Effector memory CD8-positive, alpha-beta T cell (primary cell): ENCODE results near the gene ROGDI.
A peak's percentile ranks its signal among the peaks of the same experiment; 100 is the strongest.

Experiments used
- ATAC-seq: fragments of 150-1000 bp; cut with Tn5 transposase; replicated peaks from 2 replicates; pipeline ENCODE4 v1.10.0; 2021; ENCODE audit warnings: mild to moderate bottlenecking, moderate library complexity
- DNase-seq, 3 experiments: peaks; one replicate each; pipeline ENCODE4 v3.0.0; 2021
- H3K27ac Mint-ChIP-seq, 2 donors: one replicate each; pipeline ENCODE4 v1.8.0; 2022; ENCODE audit warnings: mild to moderate bottlenecking in 2 of 2, mixed read lengths in 2 of 2, moderate library complexity in 2 of 2
- H3K27me3 Mint-ChIP-seq, 2 donors: one replicate each; pipeline ENCODE4 v1.8.0; 2022; ENCODE audit warnings: mixed read lengths in 2 of 2
- H3K36me3 Mint-ChIP-seq: one replicate; pipeline ENCODE4 v1.8.0; 2022; ENCODE audit warnings: mild to moderate bottlenecking, moderate library complexity, mixed read lengths; ENCODE audit not compliant: insufficient read depth
- H3K4me1 Mint-ChIP-seq, 2 donors: one replicate each; pipeline ENCODE4 v1.8.0; 2022; ENCODE audit warnings: low read depth in 2 of 2, mixed read lengths in 2 of 2
- H3K4me3 Mint-ChIP-seq, 2 donors: one replicate each; pipeline ENCODE4 v1.8.0; 2022; ENCODE audit warnings: mild to moderate bottlenecking in 2 of 2, mixed read lengths in 2 of 2, moderate library complexity in 2 of 2
- H3K9me3 Mint-ChIP-seq, 2 donors: one replicate each; pipeline ENCODE4 v1.8.0; 2022; ENCODE audit warnings: mixed read lengths in 2 of 2

ROGDI gene

DNA sequence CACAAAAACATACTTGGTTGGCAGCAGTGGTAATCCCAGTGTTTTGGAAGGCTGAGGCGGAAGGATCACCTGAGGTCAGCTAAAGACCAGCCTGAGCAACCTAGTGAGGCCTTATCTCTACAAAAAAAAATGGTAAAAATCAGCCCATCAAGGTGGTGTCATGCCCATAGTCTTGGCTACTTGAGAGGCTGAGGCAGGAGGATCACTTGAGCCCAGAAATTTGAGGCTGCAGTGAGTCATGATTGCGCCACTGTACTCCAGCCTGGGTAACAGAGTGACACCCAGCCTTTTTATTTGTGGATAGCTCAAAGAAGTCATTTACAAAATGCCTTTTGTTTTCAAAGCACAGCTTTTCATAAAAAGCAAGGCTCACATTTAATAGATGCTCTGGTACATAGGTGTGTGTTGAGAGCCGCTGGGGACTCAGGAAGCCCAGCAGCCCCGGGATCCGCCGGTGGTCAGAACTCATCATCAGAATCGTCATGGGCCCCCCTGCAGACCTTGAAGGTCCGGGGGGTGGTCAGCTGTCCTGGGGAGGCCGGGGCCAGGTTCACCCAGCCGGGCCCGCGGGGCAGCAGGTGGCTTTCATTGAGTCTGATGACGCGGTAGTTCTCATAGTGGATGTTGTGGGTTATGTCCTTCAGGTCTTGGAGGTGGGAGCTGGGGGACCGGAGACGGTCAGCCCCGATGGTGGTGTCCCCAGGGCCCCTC, 24.9 kb downstream of the ROGDI start:
- Mint-ChIP-seq H3K27ac (no peak overlapping the region), H3K4me1 (no peaks in the 10 kb centered on the region), H3K9me3 (no peaks in the 10 kb centered on the region), H3K36me3 (no peaks in the 10 kb centered on the region), H3K27me3 (no peaks in the 10 kb centered on the region), H3K4me3 (no peak overlapping the region)
- ATAC-seq = no peak
- no peak for DNase-seq

DNA sequence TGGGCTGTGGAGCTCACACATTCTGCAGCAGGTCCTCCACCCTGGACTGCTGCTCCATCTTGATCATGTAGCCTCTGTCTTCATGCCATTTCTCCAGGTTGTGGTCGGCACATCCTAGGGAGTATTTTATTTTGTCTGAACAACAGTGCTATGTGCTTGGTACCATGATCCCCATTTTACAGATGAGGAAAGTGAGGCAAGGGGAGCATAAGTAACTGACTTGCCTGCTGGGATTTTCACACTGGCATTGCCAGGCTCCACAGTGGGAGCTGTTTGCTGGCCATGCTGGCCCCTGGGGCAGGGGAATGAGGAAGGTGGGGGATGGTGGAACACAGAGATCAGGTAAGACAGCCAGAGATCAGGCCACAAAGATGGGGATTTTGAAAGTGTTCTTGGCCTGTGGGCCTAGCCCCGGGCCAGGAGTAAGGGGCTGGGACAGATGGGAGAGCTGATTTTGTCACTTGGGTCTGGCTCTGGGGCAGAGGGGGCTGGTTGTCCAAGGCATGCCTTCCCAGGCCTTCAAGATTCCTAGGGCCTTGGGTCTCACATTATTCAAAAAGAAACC, 26.2 kb downstream of the ROGDI start:
- Mint-ChIP-seq H3K4me3 (no peak overlapping the region), H3K9me3 (no peaks in the 10 kb centered on the region), H3K4me1 (no peaks in the 10 kb centered on the region), H3K27ac (no peak overlapping the region), H3K27me3 (no peaks in the 10 kb centered on the region), H3K36me3 (no peaks in the 10 kb centered on the region)
- no peak for ATAC-seq
- no peak for DNase-seq

DNA sequence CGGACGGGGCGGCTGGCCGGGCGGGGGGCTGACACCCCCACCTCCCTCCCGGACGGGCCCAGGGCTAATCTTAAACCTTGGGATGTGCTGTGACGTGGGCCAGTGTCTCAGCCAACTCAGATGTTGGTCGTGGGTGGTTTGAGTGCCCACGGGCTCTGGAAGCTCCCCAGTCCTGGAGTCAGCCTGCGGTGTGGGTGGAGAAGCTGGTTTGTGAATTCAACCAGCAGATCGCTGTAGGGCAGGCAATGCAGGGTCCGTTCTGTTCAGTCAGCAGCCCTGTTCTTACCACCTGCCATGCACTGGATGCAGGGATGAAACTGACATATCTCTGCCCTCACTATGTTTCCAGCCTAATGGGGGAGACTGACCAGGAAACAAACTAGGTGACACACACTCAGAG, 27.4 kb downstream of the ROGDI start:
- DNase-seq (no peak), ATAC-seq (no peak)
- no peaks in the 10 kb centered on the region for H3K4me1 Mint-ChIP-seq
- no peaks in the 10 kb centered on the region for H3K9me3 Mint-ChIP-seq
- H3K27ac Mint-ChIP-seq = no peak overlapping the region
- no peaks in the 10 kb centered on the region for H3K36me3 Mint-ChIP-seq
- H3K27me3 Mint-ChIP-seq = no peaks in the 10 kb centered on the region
- H3K4me3 Mint-ChIP-seq = no peak overlapping the region

DNA sequence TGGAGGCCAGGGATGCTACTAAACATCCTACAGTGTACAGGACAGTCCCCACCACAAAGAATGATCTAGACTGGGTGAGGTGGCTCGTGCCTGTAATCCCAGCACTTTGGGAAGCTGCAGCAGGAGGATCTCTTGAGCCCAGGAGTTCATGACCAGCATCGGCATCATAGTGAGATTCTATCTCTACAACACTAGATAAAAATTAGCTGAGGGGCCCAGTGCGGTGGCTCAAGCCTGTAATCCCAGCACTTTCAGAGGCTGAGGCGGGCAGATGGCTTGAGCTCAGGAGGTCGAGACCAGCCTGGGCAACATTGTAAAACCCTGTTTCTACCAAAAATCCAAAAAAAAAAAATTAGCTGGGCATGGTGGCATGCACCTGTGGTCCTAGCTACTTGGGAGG, 30.1 kb downstream of the ROGDI start:
- Mint-ChIP-seq H3K27me3 (no peaks in the 10 kb centered on the region), H3K4me1 (peaks cover 17 to 23% of the 10 kb centered on the region in 2 donors), H3K27ac (no peak overlapping the region), H3K36me3 (peaks cover 10% of the 10 kb centered on the region), H3K4me3 (no peak overlapping the region), H3K9me3 (no peaks in the 10 kb centered on the region)
- no peak for ATAC-seq
- no peak for DNase-seq

DNA sequence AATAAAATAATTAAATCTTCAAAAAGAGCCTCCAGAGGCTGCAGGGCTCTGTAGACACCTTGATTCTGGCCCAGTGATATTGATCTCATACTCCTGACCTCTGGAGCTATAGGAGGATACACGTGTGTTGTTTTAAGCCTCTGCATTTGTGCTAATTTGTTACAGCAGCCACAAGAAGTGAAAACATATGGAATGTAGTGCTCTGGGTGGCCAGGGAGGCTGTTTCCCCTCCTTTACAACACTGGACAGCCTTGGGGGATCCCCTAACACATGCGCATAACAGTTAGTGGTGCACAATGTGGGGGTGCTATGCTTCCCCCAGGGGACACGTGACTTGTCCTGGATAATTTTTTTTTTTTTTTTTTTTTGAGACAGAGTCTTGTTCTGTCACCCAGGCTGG, 30.8 kb downstream of the ROGDI start:
- no peak overlapping the region for H3K4me3 Mint-ChIP-seq

DNA sequence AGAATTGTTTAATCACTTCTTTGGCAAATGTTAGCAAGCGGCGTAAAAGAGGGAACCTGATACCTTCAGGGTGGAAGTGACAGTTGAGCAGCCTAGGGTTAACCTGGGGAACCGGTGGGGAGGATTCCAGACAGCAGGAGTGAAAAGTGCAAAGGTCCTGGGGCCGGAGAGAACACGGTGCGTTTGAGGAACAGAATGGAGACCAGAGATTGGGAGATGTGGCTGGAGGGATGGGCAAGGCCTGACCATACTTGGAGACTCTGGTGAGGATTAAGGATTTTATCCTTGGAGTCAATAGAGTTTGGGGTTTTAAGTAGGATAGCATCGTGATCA, 33.2 kb downstream of the ROGDI start:
- DNase-seq (no peak), ATAC-seq (no peak)
- peaks cover 28 to 34% of the 10 kb centered on the region in 2 donors for H3K4me1 Mint-ChIP-seq
- no peaks in the 10 kb centered on the region for H3K27me3 Mint-ChIP-seq
- no peaks in the 10 kb centered on the region for H3K9me3 Mint-ChIP-seq
- H3K36me3 Mint-ChIP-seq = peaks cover 31% of the 10 kb centered on the region
- H3K27ac Mint-ChIP-seq = peak overlapping the region in 1 of 2 donors; percentile 60
- H3K4me3 Mint-ChIP-seq = peak overlapping the region; percentile 86 to 92

More for the DNA sequence above, 30.8 kb downstream of the ROGDI start:
- no peaks in the 10 kb centered on the region for H3K9me3 Mint-ChIP-seq
- H3K27me3 Mint-ChIP-seq = no peaks in the 10 kb centered on the region
- peaks cover 15% of the 10 kb centered on the region for H3K36me3 Mint-ChIP-seq
- peaks cover 20 to 27% of the 10 kb centered on the region in 2 donors for H3K4me1 Mint-ChIP-seq
- ATAC-seq = no peak
- no peak for DNase-seq
- H3K27ac Mint-ChIP-seq = no peak overlapping the region

DNA sequence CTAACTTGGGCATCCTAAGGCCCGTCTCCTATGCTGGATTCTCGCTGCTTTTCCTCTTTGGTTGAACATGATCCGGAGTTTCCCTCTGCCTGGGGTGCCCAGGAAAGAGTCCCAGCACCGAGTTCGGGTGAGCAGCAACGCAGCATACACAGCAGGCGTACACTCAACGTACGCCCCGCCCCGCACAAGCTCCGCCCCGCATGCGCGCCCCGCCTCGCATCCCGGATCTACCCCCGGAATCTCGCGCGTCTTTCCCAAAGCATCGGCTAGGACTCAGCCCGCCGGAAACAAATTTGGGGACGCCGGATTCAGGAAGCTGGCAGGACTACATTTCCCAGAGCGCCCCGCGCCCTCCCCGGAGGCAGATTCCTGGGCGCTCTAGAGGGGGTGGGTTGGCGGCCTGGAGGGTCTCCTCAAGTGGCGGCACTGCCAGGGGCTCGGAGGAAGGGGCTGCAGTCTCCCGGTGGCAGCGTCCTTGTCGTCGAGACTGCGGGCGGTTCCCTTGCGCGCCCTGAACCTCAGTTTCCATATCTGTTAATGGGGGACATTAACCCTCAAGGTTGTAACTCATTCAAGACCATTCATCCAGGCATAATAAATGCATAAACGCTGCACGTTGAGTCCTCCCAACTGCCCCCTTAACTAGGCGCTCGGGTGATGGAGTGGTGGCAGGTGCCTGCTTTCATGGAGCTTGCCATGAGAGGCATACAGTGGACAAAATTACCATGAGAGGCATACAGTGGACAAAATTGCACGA, 33.7 kb downstream of the ROGDI start:
- peak overlapping the region; percentile 60 to 85 for H3K27ac Mint-ChIP-seq
- peaks cover 34% of the 10 kb centered on the region for H3K36me3 Mint-ChIP-seq
- DNase-seq (peak; percentile 70 to 72 (median 72)), ATAC-seq (peak; percentile 49)
- H3K9me3 Mint-ChIP-seq = no peaks in the 10 kb centered on the region
- H3K4me3 Mint-ChIP-seq = peak overlapping the region; percentile 86 to 92
- H3K27me3 Mint-ChIP-seq = no peaks in the 10 kb centered on the region
- peaks cover 30 to 34% of the 10 kb centered on the region in 2 donors for H3K4me1 Mint-ChIP-seq

DNA sequence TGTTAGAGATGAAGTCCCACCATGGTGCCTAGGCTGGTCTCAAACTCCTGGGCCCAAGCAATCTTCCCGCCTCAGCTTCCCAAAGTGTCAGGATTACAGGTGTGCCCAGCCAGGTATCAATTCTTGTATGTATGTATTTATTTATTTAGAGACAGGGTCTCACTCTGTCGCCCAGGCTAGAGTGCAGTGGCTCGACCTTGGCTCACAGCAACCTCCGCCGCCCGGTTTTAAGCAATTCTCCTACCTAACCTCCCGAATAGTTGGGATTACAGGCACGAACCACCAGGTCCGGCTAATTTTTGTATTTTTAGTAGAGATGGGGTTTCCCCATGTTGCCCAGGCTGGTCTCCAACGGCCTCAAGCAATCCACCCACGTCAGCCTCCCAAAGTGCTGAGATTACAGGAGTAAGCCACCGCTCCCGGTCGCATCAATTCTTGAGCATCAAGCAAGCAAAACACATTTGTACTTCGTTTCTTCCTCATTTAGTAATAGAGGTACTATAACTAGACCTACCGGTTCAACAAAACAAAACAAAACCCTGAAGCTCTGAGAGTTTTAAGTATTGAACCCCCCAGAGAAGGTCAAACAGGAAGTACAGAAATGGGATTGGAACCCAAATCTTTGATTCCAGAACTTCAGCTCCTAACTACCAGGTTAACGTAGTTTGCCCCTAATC, 34.4 kb downstream of the ROGDI start:
- H3K36me3 Mint-ChIP-seq = peaks cover 36% of the 10 kb centered on the region
- peaks cover 33 to 34% of the 10 kb centered on the region in 2 donors for H3K4me1 Mint-ChIP-seq
- ATAC-seq (no peak), DNase-seq (no peak)
- H3K27me3 Mint-ChIP-seq = no peaks in the 10 kb centered on the region
- H3K9me3 Mint-ChIP-seq = no peaks in the 10 kb centered on the region
- peak overlapping the region; percentile 86 to 92 for H3K4me3 Mint-ChIP-seq
- H3K27ac Mint-ChIP-seq = peak overlapping the region; percentile 60 to 85

DNA sequence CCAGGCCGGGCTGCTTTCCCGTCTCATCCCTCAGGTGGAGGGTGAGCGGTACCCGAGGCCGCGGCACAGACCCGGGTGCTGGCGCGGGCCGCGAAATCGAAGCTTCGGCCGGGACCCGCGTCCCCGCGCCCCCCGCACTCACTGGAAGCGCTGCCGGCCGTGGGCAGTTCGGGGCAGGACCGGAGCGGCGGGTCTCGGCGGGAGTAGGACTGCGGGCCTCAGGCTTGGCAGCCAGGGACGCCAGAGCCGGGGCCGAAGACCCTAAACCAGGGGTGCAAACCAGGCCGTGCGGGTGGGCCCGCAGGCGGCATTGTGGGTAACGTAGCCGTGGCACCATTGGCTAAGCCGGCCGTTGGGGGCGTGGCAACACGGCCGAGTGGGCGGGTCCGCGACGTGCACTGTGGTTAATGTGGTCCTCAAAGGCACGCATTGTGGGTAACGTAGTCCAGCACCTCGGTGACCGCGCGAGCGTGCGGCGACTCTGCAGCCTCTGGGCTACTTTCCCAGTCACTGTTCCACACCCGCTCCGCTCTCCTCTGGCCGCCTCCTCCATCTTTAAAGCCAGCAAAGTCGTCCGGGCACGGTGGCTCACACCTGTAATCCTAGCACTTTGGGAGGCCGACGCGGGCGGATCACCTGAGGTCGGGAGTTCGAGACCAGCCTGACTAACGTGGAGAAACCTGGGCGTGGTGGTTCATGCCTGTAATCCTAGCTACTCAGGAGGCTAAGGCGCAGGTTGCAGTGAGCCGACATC, 35.4 kb downstream of the ROGDI start, which contains the start of gene ZNF500:
TSS of gene ZNF500 (minus strand) at position 288 of the 754 bp plus-strand sequence. CDS start 1,184 bp downstream, outside the sequence.
- peak; percentile 94 for ATAC-seq
- DNase-seq = peak; percentile 95 to 97 (median 96)
- Mint-ChIP-seq H3K27ac (peak within 1 kb of the TSS; percentile 77 to 85), H3K36me3 (peaks cover 44% of the 10 kb centered on the region), H3K27me3 (no peaks in the 10 kb centered on the region), H3K4me3 (peak within 1 kb of the TSS; percentile 86 to 92), H3K9me3 (no peaks in the 10 kb centered on the region), H3K4me1 (peaks cover 38 to 39% of the 10 kb centered on the region in 2 donors)

DNA sequence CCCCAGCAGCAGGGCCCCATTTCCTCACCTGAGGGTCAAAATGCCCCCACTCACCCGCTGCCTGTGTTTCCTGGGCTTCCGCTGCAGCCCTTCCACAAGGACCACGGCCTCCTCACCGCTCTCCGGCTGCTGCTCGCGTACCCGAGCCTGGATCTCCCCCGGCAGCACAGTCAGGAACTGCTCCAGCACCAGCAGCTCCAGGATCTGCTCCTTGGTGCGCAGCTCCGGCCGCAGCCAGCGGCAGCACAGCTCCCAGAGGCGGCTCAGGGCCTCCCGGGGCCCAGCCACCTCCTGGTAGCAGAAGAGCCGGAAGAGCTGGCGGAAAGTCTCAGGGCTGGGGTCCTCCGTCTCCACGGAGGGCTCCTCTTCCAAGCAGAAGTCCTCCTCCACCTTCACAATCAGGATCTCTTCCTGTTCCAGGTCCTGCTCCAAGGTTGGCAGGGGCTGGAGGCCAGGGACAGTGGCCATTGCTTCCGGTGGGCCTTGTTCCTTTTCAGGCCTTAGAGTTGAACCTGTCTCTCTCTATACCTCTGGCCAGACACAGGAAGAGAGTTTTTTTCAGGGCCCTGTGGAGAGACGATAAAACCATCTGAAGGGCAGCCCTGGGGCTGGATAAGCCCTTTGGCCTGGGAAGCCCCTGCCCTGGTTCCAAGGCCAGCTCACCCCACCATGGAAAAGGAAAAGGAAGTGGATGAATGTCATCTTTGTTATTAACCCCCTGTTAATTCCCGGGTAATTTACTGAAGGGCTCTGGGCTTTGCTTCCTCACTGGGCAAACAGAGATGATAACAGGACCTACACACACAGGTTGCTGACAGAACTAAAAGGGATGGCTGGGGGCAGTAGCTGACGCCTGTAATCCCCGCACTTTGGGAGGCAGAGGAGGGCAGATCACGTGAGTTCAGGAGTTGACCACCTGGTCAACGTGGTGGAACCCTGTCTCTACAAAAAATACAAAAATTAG, 36.6 kb downstream of the ROGDI start:
- DNase-seq (no peak), ATAC-seq (no peak)
- peak overlapping the region; percentile 86 to 92 for H3K4me3 Mint-ChIP-seq
- no peaks in the 10 kb centered on the region for H3K27me3 Mint-ChIP-seq
- H3K9me3 Mint-ChIP-seq = no peaks in the 10 kb centered on the region
- peak overlapping the region; percentile 77 to 85 for H3K27ac Mint-ChIP-seq
- peaks cover 50% of the 10 kb centered on the region for H3K36me3 Mint-ChIP-seq
- H3K4me1 Mint-ChIP-seq = peaks cover 38 to 39% of the 10 kb centered on the region in 2 donors

DNA sequence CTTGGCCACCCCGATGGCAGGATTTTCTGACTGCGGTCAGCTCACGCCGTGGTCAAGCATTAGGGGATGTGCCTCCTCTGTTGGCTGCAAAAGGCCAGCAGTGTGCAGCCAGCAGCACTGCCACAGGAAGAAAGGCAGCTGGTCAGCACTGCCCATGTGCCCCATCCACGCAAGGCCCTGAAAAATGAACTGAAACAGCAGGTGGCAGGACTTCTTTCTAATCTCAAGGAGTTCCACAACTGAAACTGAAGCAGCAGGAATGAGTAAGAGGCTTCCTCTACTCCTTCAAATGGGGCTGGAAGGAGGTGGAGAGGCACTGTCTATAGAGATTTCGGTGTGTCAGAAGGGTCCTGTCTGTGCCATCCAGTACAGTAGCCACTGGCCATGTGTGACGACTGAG, 38.6 kb downstream of the ROGDI start:
- H3K36me3 Mint-ChIP-seq = peaks cover 64% of the 10 kb centered on the region
- DNase-seq (no peak), ATAC-seq (no peak)
- no peak overlapping the region for H3K27ac Mint-ChIP-seq
- H3K27me3 Mint-ChIP-seq = no peaks in the 10 kb centered on the region
- H3K4me1 Mint-ChIP-seq = peaks cover 27 to 31% of the 10 kb centered on the region in 2 donors
- H3K9me3 Mint-ChIP-seq = no peaks in the 10 kb centered on the region
- no peak overlapping the region for H3K4me3 Mint-ChIP-seq

DNA sequence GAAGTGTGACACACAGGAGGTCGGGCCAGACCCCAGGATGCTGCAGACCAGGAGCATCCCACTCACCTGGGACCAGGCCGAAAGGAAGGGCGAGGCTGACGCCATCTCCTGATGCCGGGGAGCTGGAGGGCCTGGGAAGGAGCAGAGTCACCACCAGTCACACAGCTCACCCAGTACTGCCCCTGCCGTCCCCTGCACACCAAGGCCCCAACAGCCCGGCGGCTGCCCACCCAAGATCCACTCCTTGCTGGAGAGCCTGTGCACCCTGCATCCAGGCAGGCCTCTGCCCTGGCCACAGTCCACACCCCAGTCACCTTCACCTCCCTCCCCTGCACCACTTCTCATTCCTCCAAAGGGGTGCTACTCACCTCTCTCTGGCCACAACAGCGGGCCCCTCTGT, 40.2 kb downstream of the ROGDI start:
- ATAC-seq = no peak
- DNase-seq = no peak
- Mint-ChIP-seq H3K27ac (peak overlapping the region in 1 of 2 donors; percentile 20), H3K27me3 (no peaks in the 10 kb centered on the region), H3K36me3 (peaks cover 63% of the 10 kb centered on the region), H3K9me3 (no peaks in the 10 kb centered on the region), H3K4me3 (no peak overlapping the region), H3K4me1 (peaks cover 14 to 20% of the 10 kb centered on the region in 2 donors)
